ENCODE data around the gene SULT1C2.

DNA sequence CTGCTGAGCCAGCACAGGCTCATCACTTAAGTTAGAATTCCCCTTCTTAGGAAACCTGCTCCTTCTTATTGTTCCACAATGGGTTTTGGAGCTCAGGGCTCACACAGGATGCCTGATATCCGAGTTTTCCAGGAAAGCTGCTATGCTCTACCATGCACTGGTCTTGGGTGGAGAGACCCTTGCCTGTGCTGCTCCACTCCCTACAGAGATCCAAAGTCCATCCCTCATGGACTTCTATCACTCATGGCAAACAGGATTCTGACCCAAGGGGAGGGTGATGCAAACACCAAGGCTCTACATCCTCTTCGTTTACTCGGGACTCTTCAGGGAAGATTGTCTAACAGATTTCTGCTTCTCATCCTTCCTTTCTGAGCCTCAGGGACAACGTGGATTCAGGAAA lies 5.2 kb downstream of the SULT1C2 start:
- no peak for TF ChIP-seq EZH2 (IDR thresholded peaks at IDR 0.05; ENCODE audit: low read depth)
- TF ChIP-seq, protein P1, sequence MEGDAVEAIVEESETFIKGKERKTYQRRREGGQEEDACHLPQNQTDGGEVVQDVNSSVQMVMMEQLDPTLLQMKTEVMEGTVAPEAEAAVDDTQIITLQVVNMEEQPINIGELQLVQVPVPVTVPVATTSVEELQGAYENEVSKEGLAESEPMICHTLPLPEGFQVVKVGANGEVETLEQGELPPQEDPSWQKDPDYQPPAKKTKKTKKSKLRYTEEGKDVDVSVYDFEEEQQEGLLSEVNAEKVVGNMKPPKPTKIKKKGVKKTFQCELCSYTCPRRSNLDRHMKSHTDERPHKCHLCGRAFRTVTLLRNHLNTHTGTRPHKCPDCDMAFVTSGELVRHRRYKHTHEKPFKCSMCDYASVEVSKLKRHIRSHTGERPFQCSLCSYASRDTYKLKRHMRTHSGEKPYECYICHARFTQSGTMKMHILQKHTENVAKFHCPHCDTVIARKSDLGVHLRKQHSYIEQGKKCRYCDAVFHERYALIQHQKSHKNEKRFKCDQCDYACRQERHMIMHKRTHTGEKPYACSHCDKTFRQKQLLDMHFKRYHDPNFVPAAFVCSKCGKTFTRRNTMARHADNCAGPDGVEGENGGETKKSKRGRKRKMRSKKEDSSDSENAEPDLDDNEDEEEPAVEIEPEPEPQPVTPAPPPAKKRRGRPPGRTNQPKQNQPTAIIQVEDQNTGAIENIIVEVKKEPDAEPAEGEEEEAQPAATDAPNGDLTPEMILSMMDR (conservative IDR thresholded peaks at IDR 0.05) = no peak

Data from PC-9 (cell line).